H1 (cell line): Measurements from ENCODE around the gene SMYD3. TPM values are rescaled to one million over a fixed set of nuclear protein-coding genes. Genes with fewer than 3 reads are reported as not detected.

Experiments used
- CTCF ChIA-PET: fragments of 300-600 bp; sonication (Branson Sonifier 250); formaldehyde crosslinking; loops from one replicate; lab custom pipeline; 2021; ENCODE audit not compliant: partially characterized antibody; lab: Charles Lee
- POLR2A ChIA-PET: fragments of 300-600 bp; sonication (Branson Sonifier 250); formaldehyde crosslinking; loops from one replicate; lab custom pipeline; 2021; ENCODE audit warnings: inconsistent platforms; ENCODE audit not compliant: partially characterized antibody; lab: Charles Lee
- DNase-seq, 2 experiments: peaks; one replicate each; pipeline versions ENCODE4 v3.0.0 to v3.0.0-alpha.2; 2010 to 2022; ENCODE audit warnings: low spot score in 2 of 2, low read depth in 1 of 2, mixed read lengths in 1 of 2
- FAIRE-seq: peaks from 2 replicates; lab custom pipeline; 2011; peaks lifted over from hg19 to GRCh38; lab: Jason Lieb, UNC
- H2AFZ ChIP-seq: 2 replicates; pipeline ENCODE4 v1.8.1; 2012; ENCODE audit warnings: low read length, inconsistent platforms
- H2AK5ac ChIP-seq: 2 replicates; pipeline ENCODE4 v1.6.1; 2013; ENCODE audit warnings: low read depth, low read length
- H2BK120ac ChIP-seq: replicated peaks from 2 replicates; pipeline ENCODE3; 2013; ENCODE audit warnings: low read depth, low read length, inconsistent platforms
- H2BK12ac ChIP-seq: 2 replicates; pipeline ENCODE4 v1.6.1; 2013; ENCODE audit warnings: low read depth, low read length
- H2BK15ac ChIP-seq: 2 replicates; pipeline ENCODE4 v1.6.1; 2013; ENCODE audit warnings: low read length
- H2BK20ac ChIP-seq: 2 replicates; pipeline ENCODE4 v1.6.1; 2013; ENCODE audit warnings: low read length
- H2BK5ac ChIP-seq: 2 replicates; pipeline ENCODE4 v1.6.1; 2013; ENCODE audit warnings: low read depth, low read length
- H3K14ac ChIP-seq: 2 replicates; pipeline ENCODE4 v1.6.1; 2013; ENCODE audit warnings: inconsistent platforms; ENCODE audit not compliant: insufficient read length
- H3K18ac ChIP-seq: 2 replicates; pipeline ENCODE4 v1.6.1; 2013; ENCODE audit warnings: low read length; ENCODE audit errors: extremely low read depth
- H3K23ac ChIP-seq: 2 replicates; pipeline ENCODE4 v1.6.1; 2013; ENCODE audit warnings: inconsistent platforms; ENCODE audit not compliant: insufficient read length
- H3K23me2 ChIP-seq: 2 replicates; pipeline ENCODE4 v1.6.1; 2013; ENCODE audit warnings: low read depth, low read length
- H3K27ac ChIP-seq: 2 replicates; pipeline ENCODE4 v1.6.1; 2011; ENCODE audit warnings: low read depth, low read length, inconsistent platforms
- H3K27me3 ChIP-seq, 4 experiments: replicated peaks in 1 of 4; 1 replicate in 1 of 4; 2 replicates in 3 of 4; pipeline versions ENCODE4 v1.6.1 to v1.8.1; 2011 to 2013; ENCODE audit warnings: low read length in 3 of 4, mild to moderate bottlenecking in 3 of 4, inconsistent platforms in 2 of 4, mixed read lengths in 2 of 4, moderate library complexity in 1 of 4; ENCODE audit not compliant: control insufficient read depth in 3 of 4, insufficient read depth in 3 of 4; ENCODE audit errors: extremely low read depth in 1 of 4
- H3K36me3 ChIP-seq, 4 experiments: 2 replicates each; pipeline versions ENCODE4 v1.6.1 to v1.8.1; 2011 to 2013; ENCODE audit warnings: mild to moderate bottlenecking in 4 of 4, low read length in 3 of 4, moderate library complexity in 2 of 4, control low read depth in 1 of 4, inconsistent platforms in 1 of 4; ENCODE audit not compliant: insufficient read depth in 4 of 4, control insufficient read depth in 2 of 4
- H3K4ac ChIP-seq: replicated peaks from 2 replicates; pipeline ENCODE3; 2013; ENCODE audit warnings: low read length, low read depth, mixed read lengths, inconsistent platforms; ENCODE audit not compliant: insufficient read length
- H3K4me1 ChIP-seq, 4 experiments: replicated peaks in 1 of 4; 1 replicate in 1 of 4; 2 replicates in 3 of 4; pipeline versions ENCODE4 v1.6.1 to v1.8.1; 2011 to 2013; ENCODE audit warnings: low read length in 3 of 4, inconsistent platforms in 2 of 4, mixed read lengths in 1 of 4; ENCODE audit not compliant: insufficient read depth in 4 of 4, control insufficient read depth in 3 of 4
- H3K4me2 ChIP-seq, 2 experiments: 2 replicates each; pipeline versions ENCODE4 v1.6.1 to v1.8.1; 2011 to 2013; ENCODE audit warnings: low read depth in 2 of 2, low read length in 2 of 2, control low read depth in 1 of 2, inconsistent platforms in 1 of 2, mild to moderate bottlenecking in 1 of 2; ENCODE audit not compliant: insufficient read depth in 1 of 2
- H3K4me3 ChIP-seq, 4 experiments: fragments of 200-600, 300-600 bp in 1 of 4; sonication (generic), shearing (Covaris generic), sonication (Bioruptor Twin) in 1 of 4; 2 replicates each; pipeline versions ENCODE4 v1.5.1 to v1.8.1; 2011 to 2016; ENCODE audit warnings: low read length in 4 of 4, low read depth in 3 of 4, control low read depth in 2 of 4, inconsistent platforms in 2 of 4, mild to moderate bottlenecking in 2 of 4, mixed read lengths in 1 of 4, moderate library complexity in 1 of 4; ENCODE audit not compliant: insufficient read depth in 2 of 4; ENCODE audit errors: extremely low read depth in 1 of 4
- H3K56ac ChIP-seq: replicated peaks from 2 replicates; pipeline ENCODE3; 2013; ENCODE audit warnings: low read depth, mild to moderate bottlenecking, mixed read lengths, low read length, inconsistent platforms; ENCODE audit not compliant: insufficient read length
- H3K79me1 ChIP-seq: 2 replicates; pipeline ENCODE4 v1.6.1; 2013; ENCODE audit warnings: low read depth, low read length, control low read depth
- H3K79me2 ChIP-seq, 2 experiments: 2 replicates each; pipeline versions ENCODE4 v1.6.1 to v1.8.1; 2012 to 2013; ENCODE audit warnings: low read length in 2 of 2, mild to moderate bottlenecking in 2 of 2, inconsistent platforms in 1 of 2; ENCODE audit not compliant: insufficient read depth in 2 of 2, control insufficient read depth in 1 of 2
- H3K9ac ChIP-seq, 4 experiments: replicated peaks in 1 of 4; 1 replicate in 1 of 4; 2 replicates in 3 of 4; pipeline versions ENCODE4 v1.6.1 to v1.8.1; 2011 to 2013; ENCODE audit warnings: low read depth in 3 of 4, low read length in 3 of 4, control low read depth in 2 of 4, mild to moderate bottlenecking in 2 of 4, moderate library complexity in 2 of 4, inconsistent platforms in 1 of 4; ENCODE audit errors: extremely low read depth in 1 of 4
- H3K9me3 ChIP-seq, 2 experiments: 2 replicates each; pipeline versions ENCODE4 v1.6.1 to v1.8.1; 2012 to 2013; ENCODE audit warnings: mild to moderate bottlenecking in 2 of 2, moderate library complexity in 2 of 2, control low read depth in 1 of 2, inconsistent platforms in 1 of 2, low read depth in 1 of 2, low read length in 1 of 2, mixed read lengths in 1 of 2; ENCODE audit not compliant: insufficient read depth in 2 of 2
- H4K20me1 ChIP-seq, 2 experiments: replicated peaks in 1 of 2; 2 replicates each; pipeline versions ENCODE3 to v1.8.1; 2011 to 2013; ENCODE audit warnings: inconsistent platforms in 2 of 2, low read length in 2 of 2, mild to moderate bottlenecking in 1 of 2; ENCODE audit not compliant: insufficient read depth in 2 of 2, control insufficient read depth in 1 of 2
- H4K5ac ChIP-seq: 2 replicates; pipeline ENCODE4 v1.6.1; 2013; ENCODE audit warnings: low read length, low read depth, mixed read lengths, inconsistent platforms; ENCODE audit not compliant: insufficient read length
- H4K8ac ChIP-seq: 2 replicates; pipeline ENCODE4 v1.8.0; 2013; ENCODE audit warnings: mild to moderate bottlenecking, moderate library complexity, low read length, inconsistent platforms; ENCODE audit not compliant: insufficient read depth; ENCODE audit errors: extremely low read depth
- H4K91ac ChIP-seq: replicated peaks from 2 replicates; pipeline ENCODE3; 2013; ENCODE audit warnings: low read length, mixed read lengths, inconsistent platforms; ENCODE audit not compliant: insufficient read length
- ATF2 ChIP-seq: IDR thresholded peaks from 2 replicates; pipeline ENCODE4 v1.6.1; 2012; ENCODE audit warnings: low read length, inconsistent platforms
- BACH1 ChIP-seq: IDR thresholded peaks from 2 replicates; pipeline ENCODE4 v1.6.1; 2012; ENCODE audit warnings: low read length, improper control_type of control experiment
- BRCA1 ChIP-seq: IDR thresholded peaks from 2 replicates; pipeline ENCODE4 v1.6.1; 2012; ENCODE audit warnings: low read depth, low read length, improper control_type of control experiment
- CBX5 ChIP-seq: fragments of 300-800, 300-1000 bp; sonication (generic); IDR thresholded peaks from 2 replicates; pipeline ENCODE4 v1.7.1; 2016; ENCODE audit warnings: antibody characterized with exemption, low read length, low read depth
- CHD2 ChIP-seq: IDR thresholded peaks from 2 replicates; pipeline ENCODE4 v1.6.1; 2012; ENCODE audit warnings: low read length, improper control_type of control experiment
- KDM5A ChIP-seq: fragments of 200-600 bp; IDR thresholded peaks from 2 replicates; pipeline ENCODE4 v1.7.1; 2012; ENCODE audit warnings: mild to moderate bottlenecking, low read length, inconsistent platforms, mixed read lengths
- NANOG ChIP-seq: IDR thresholded peaks from 2 replicates; pipeline ENCODE4 v1.6.1; 2011; ENCODE audit warnings: low read length, low read depth, mild to moderate bottlenecking, inconsistent platforms; ENCODE audit not compliant: insufficient read depth, poor library complexity, severe bottlenecking
- RBBP5 ChIP-seq: IDR thresholded peaks from 2 replicates; pipeline ENCODE4 v1.7.1; 2012; ENCODE audit warnings: low read depth, mild to moderate bottlenecking, inconsistent platforms, low read length, moderate library complexity, borderline replicate concordance
- WGBS, 2 experiments: shearing (Covaris generic) in 1 of 2; methylation state at CpG; one replicate each; pipeline versions ENCODE4 v1.1.6 to v1.1.7; 2013 to 2015; ENCODE audit warnings: low lambda C conversion rate in 2 of 2, mixed read lengths in 2 of 2, inconsistent platforms in 1 of 2, low coverage in 1 of 2, missing lambda C conversion rate in 1 of 2; ENCODE audit not compliant: insufficient replicate concordance in 2 of 2, insufficient coverage in 1 of 2, insufficient read length in 1 of 2; ENCODE audit errors: extremely low coverage in 1 of 2, missing lambda C conversion rate in 1 of 2; 5-methylcytosine and 5-hydroxymethylcytosine counted together
- polyA plus RNA-seq, 7 experiments: library from polyadenylated mRNA; depleted of rRNA in 3 of 7; stranded (reverse) in 5 of 7; unstranded in 2 of 7; fragments of >200 nt in 5 of 7; fragments of 200-250 nt in 2 of 7; gene quantifications; 1 replicate in 5 of 7; 2 replicates in 1 of 7; 4 replicates in 1 of 7; pipeline versions ENCODE4 v1.2.1 to v1.2.3, GENCODE V29; 2011 to 2013; ENCODE audit warnings: missing spikeins in 2 of 7, mixed read lengths in 2 of 7
- total RNA-seq: library from RNA; stranded (reverse); fragmentation: NEBNext Ultra II Directional; extraction: Animal tissue kit (Norgen Biotek cat#: 25700); gene quantifications from 2 replicates; pipeline ENCODE4 v1.2.1, GENCODE V29; 2021

Gene SMYD3
- total and polyA plus RNA-seq, 2 of the 8 experiments (the other 6 are each of a cell fraction or from before 2014, with no cell fraction given): 17.3 to 25.4 TPM

DNA sequence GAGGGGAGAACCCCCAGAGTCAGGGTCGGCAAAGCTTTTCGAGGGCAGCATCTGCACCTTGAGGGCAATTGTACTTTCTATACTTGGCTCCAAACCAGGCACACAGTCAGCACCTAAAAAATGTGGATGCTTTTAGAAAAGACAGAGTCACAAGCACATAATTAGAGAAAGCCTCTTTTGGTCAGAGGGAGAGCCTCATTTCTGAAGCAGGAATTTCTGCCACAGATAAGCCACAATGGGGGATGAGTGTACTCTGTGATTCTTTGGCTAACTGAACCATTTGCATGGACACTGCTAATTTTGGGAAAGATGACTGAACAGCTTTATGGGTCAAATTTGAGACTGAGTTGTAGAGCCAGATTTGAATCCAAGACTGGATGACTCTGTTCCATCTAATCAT, 716.6 kb downstream of the SMYD3 start:
- H3K14ac ChIP-seq: no peak overlapping the region
- ChIA-PET POLR2A (interaction anchor here (0.5 kb wide), 1 partner anchor 14 kb away, joined by 3 read pairs; no protein-coding TSS in a partner anchor), CTCF (interaction anchor here (6.6 kb wide), 1 partner anchor 7 kb away, joined by 65 read pairs; no protein-coding TSS in a partner anchor)
- no peak overlapping the region for H2AK5ac ChIP-seq
- no peak overlapping the region for H2BK15ac ChIP-seq
- FAIRE-seq (no peak), DNase-seq (no peak)
- no peaks in the 10 kb centered on the region for H3K79me2 ChIP-seq
- H3K4me3 ChIP-seq: no peak overlapping the region
- H3K23me2 ChIP-seq: no peaks in the 10 kb centered on the region; the same call in 1 of the 2 replicates
- no peak overlapping the region for H3K4me2 ChIP-seq
- H2BK5ac ChIP-seq: no peak overlapping the region
- no peak overlapping the region for H3K56ac ChIP-seq
- 100% methylated on average over 2 of the region's 2 CpGs; no CpG with 5 or more reads in 1 of the 2 experiments for WGBS, 2 experiments
- no peak overlapping the region for H3K9ac ChIP-seq
- no peak overlapping the region for H3K27ac ChIP-seq
- H3K4me1 ChIP-seq: no peaks in the 10 kb centered on the region
- no peaks in the 10 kb centered on the region for H4K20me1 ChIP-seq
- no peak overlapping the region for H2BK12ac ChIP-seq
- no peaks in the 10 kb centered on the region for H3K27me3 ChIP-seq
- H4K8ac ChIP-seq: no peak overlapping the region
- H3K18ac ChIP-seq: no peak overlapping the region
- H4K91ac ChIP-seq: no peak overlapping the region
- H2BK20ac ChIP-seq: no peak overlapping the region
- no peak overlapping the region for H2AFZ ChIP-seq
- H3K79me1 ChIP-seq: no peaks in the 10 kb centered on the region
- no peak overlapping the region for H4K5ac ChIP-seq
- no peaks in the 10 kb centered on the region for H3K36me3 ChIP-seq
- H3K9me3 ChIP-seq: no peaks in the 10 kb centered on the region
- H2BK120ac ChIP-seq: no peak overlapping the region
- TF ChIP-seq BRCA1 (no peak), RBBP5 (no peak), CHD2 (no peak), NANOG (no peak), BACH1 (no peak), ATF2 (no peak), KDM5A (no peak), CBX5 (no peak)
- H3K23ac ChIP-seq: no peak overlapping the region
- no peak overlapping the region for H3K4ac ChIP-seq
